ENCODE measurements around the gene SF3B5.
A peak's percentile ranks its signal among the peaks of the same experiment; 100 is the strongest.

Gene SF3B5

GRCh38 chr6:144095134-144096002 lies at the start of gene SF3B5:
SF3B5 (minus strand) TSS chr6:144095573; CDS start chr6:144095497, 76 bp downstream.
- H3K9me3 Mint-ChIP-seq = no peaks in the 10 kb centered on the region
- peaks cover 4% of the 10 kb centered on the region for H3K36me3 Mint-ChIP-seq (ENCODE audit: low read depth)
- TF ChIP-seq CTCF (IDR thresholded peaks at IDR 0.05; ENCODE audit: unreplicated experiment in 3 of 3) = no peak
- no peaks in the 10 kb centered on the region for H3K27me3 Mint-ChIP-seq (ENCODE audit: low read depth)
- H3K4me1 Mint-ChIP-seq = peaks cover 12% of the 10 kb centered on the region
- H3K27ac Mint-ChIP-seq = peak within 1 kb of the TSS; percentile 67 to 98 (median 92)
- H3K4me3 Mint-ChIP-seq = peak within 1 kb of the TSS; percentile 95 to 98 (median 96)

- H3K4me1 Mint-ChIP-seq = no peaks in the 10 kb centered on the region
- no peaks in the 10 kb centered on the region for H3K36me3 Mint-ChIP-seq (ENCODE audit: low read depth)
- no peak overlapping the region for H3K4me3 Mint-ChIP-seq
- no peak for TF ChIP-seq CTCF (IDR thresholded peaks at IDR 0.05; ENCODE audit: unreplicated experiment in 3 of 3)
- H3K27ac Mint-ChIP-seq = no peak overlapping the region
- H3K27me3 Mint-ChIP-seq (ENCODE audit: low read depth) = peaks cover 44% of the 10 kb centered on the region
- peaks cover 3% of the 10 kb centered on the region for H3K9me3 Mint-ChIP-seq
Observed at GRCh38 chr6:144144996-144145395, 49.6 kb upstream of the SF3B5 start.

- Mint-ChIP-seq H3K36me3 (ENCODE audit: low read depth) (no peaks in the 10 kb centered on the region), H3K27me3 (ENCODE audit: low read depth) (peaks cover 36% of the 10 kb centered on the region), H3K27ac (no peak overlapping the region), H3K4me1 (no peaks in the 10 kb centered on the region), H3K9me3 (peaks cover 3% of the 10 kb centered on the region), H3K4me3 (no peak overlapping the region)
- no peak for TF ChIP-seq CTCF (IDR thresholded peaks at IDR 0.05; ENCODE audit: unreplicated experiment in 3 of 3)
Observed at GRCh38 chr6:144143878-144144277, 48.5 kb upstream of the SF3B5 start.

GRCh38 chr6:144143106-144143505 lies 47.7 kb upstream of the SF3B5 start:
- Mint-ChIP-seq H3K4me1 (no peaks in the 10 kb centered on the region), H3K36me3 (ENCODE audit: low read depth) (no peaks in the 10 kb centered on the region), H3K9me3 (peaks cover 3% of the 10 kb centered on the region), H3K27ac (no peak overlapping the region), H3K27me3 (ENCODE audit: low read depth) (peaks cover 28% of the 10 kb centered on the region), H3K4me3 (no peak overlapping the region)
- no peak for TF ChIP-seq CTCF (IDR thresholded peaks at IDR 0.05; ENCODE audit: unreplicated experiment in 3 of 3)

GRCh38 chr6:144141470-144141869 lies 46.1 kb upstream of the SF3B5 start:
- TF ChIP-seq CTCF (IDR thresholded peaks at IDR 0.05; ENCODE audit: unreplicated experiment in 3 of 3) = no peak
- Mint-ChIP-seq H3K4me3 (no peak overlapping the region), H3K27me3 (ENCODE audit: low read depth) (peaks cover 19% of the 10 kb centered on the region), H3K27ac (no peak overlapping the region), H3K36me3 (ENCODE audit: low read depth) (no peaks in the 10 kb centered on the region), H3K9me3 (peaks cover 3% of the 10 kb centered on the region), H3K4me1 (no peaks in the 10 kb centered on the region)

- H3K27ac Mint-ChIP-seq = no peak overlapping the region
- no peaks in the 10 kb centered on the region for H3K36me3 Mint-ChIP-seq (ENCODE audit: low read depth)
- no peak overlapping the region for H3K4me3 Mint-ChIP-seq
- H3K9me3 Mint-ChIP-seq = peaks cover 3% of the 10 kb centered on the region
- no peak for TF ChIP-seq CTCF (IDR thresholded peaks at IDR 0.05; ENCODE audit: unreplicated experiment in 3 of 3)
- H3K27me3 Mint-ChIP-seq (ENCODE audit: low read depth) = peaks cover 13% of the 10 kb centered on the region
- no peaks in the 10 kb centered on the region for H3K4me1 Mint-ChIP-seq
Observed at GRCh38 chr6:144140867-144141266, 45.5 kb upstream of the SF3B5 start.
